Uterus (tissue), 4 donors: ENCODE data around the gene IQGAP2. TPM values are rescaled to one million over a fixed set of nuclear protein-coding genes. Genes with fewer than 3 reads are reported as not detected.

Experiments used
- DNase-seq, 2 donors: peaks; one replicate each; pipeline ENCODE4 v3.0.0-alpha.2; 2019 to 2020
- H3K27ac ChIP-seq, 2 donors: fragments of 200-600 bp; sonication (generic); 1 replicate in 1 of 2; 2 replicates in 1 of 2; pipeline ENCODE4 v1.5.1; 2016 to 2018
- H3K27me3 ChIP-seq, 2 donors: fragments of 200-600 bp; sonication (generic); one replicate each; pipeline ENCODE4 v1.5.1; 2018 to 2019; ENCODE audit warnings: control low read depth in 1 of 2
- H3K36me3 ChIP-seq, 2 donors: fragments of 200-600 bp; sonication (generic); one replicate each; pipeline ENCODE4 v1.5.1; 2019; ENCODE audit warnings: control low read depth in 1 of 2
- H3K4me1 ChIP-seq, 2 donors: fragments of 200-600 bp; sonication (generic); one replicate each; pipeline ENCODE4 v1.5.1; 2018 to 2019; ENCODE audit warnings: control low read depth in 1 of 2
- H3K4me3 ChIP-seq, 2 donors: fragments of 200-600 bp; sonication (generic); 1 replicate in 1 of 2; 2 replicates in 1 of 2; pipeline ENCODE4 v1.5.1; 2018 to 2019; ENCODE audit warnings: mild to moderate bottlenecking in 1 of 2
- H3K9me3 ChIP-seq, 2 donors: fragments of 200-600 bp; sonication (generic); one replicate each; pipeline ENCODE4 v1.5.1; 2019; ENCODE audit warnings: control low read depth in 1 of 2
- CTCF ChIP-seq, 4 experiments: fragments of 200-600 bp in 2 of 4; fragments of 450-650 bp in 2 of 4; sonication (generic) in 2 of 4; IDR thresholded peaks; one replicate each; pipeline ENCODE4 v1.5.1; 2016 to 2019; ENCODE audit warnings: antibody characterized with exemption in 4 of 4, mild to moderate bottlenecking in 2 of 4, moderate library complexity in 1 of 4
- POLR2A ChIP-seq, 2 donors: fragments of 450-650 bp; IDR thresholded peaks; one replicate each; pipeline ENCODE4 v1.6.1; 2016; ENCODE audit warnings: antibody characterized with exemption in 2 of 2, mild to moderate bottlenecking in 1 of 2, moderate library complexity in 1 of 2
- intact Hi-C: fragments of 100-400 bp; cut with DNase I; formaldehyde crosslinking; loops from one replicate; pipeline ENCODE4 v1.15.1; 2023; ENCODE audit warnings: low total_unique reads
- total RNA-seq, 4 donors: library from RNA; depleted of rRNA in 3 of 4; stranded (reverse); fragments of >200 nt in 3 of 4; gene quantifications; one replicate each; pipeline versions ENCODE4 v1.1.0 to v1.2.4, GENCODE V29; 2014 to 2023
- donor health status: DM: yes; HTN: yes; CAD: no.

The IQGAP2 gene
- total RNA-seq, 4 donors from 2014 or later: 7.1 to 49.2 (median 9.4) TPM

GRCh38 chr5:76528547-76529331 lies 125.7 kb downstream of the IQGAP2 start:
- H3K27ac ChIP-seq: no peak overlapping the region
- intact Hi-C loops: no loop called here
- no peak for TF ChIP-seq POLR2A (IDR thresholded peaks at IDR 0.05)
- TF ChIP-seq CTCF (IDR thresholded peaks at IDR 0.05): no peak
- no peak overlapping the region for H3K4me3 ChIP-seq
- H3K9me3 ChIP-seq: no peaks in the 10 kb centered on the region
- no peaks in the 10 kb centered on the region for H3K36me3 ChIP-seq
- DNase-seq: no peak
- H3K27me3 ChIP-seq: no peaks in the 10 kb centered on the region
- no peaks in the 10 kb centered on the region for H3K4me1 ChIP-seq

- Histone ChIP-seq H3K36me3 (no peaks in the 10 kb centered on the region), H3K27me3 (no peaks in the 10 kb centered on the region), H3K27ac (no peak overlapping the region), H3K9me3 (no peaks in the 10 kb centered on the region), H3K4me1 (no peaks in the 10 kb centered on the region), H3K4me3 (no peak overlapping the region)
- TF ChIP-seq POLR2A (IDR thresholded peaks at IDR 0.05): no peak
- TF ChIP-seq CTCF (IDR thresholded peaks at IDR 0.05): no peak
- DNase-seq: no peak
- intact Hi-C loops: no loop called here
Observed at GRCh38 chr5:76529464-76530344, 126.6 kb downstream of the IQGAP2 start.

- Histone ChIP-seq H3K9me3 (no peaks in the 10 kb centered on the region), H3K36me3 (no peaks in the 10 kb centered on the region), H3K4me1 (no peaks in the 10 kb centered on the region)
Observed at GRCh38 chr5:76532052-76532451, 129.0 kb downstream of the IQGAP2 start.

GRCh38 chr5:76532973-76533372 lies 129.9 kb downstream of the IQGAP2 start:
- DNase-seq: no peak
- intact Hi-C loops: no loop called here
- Histone ChIP-seq H3K27ac (no peak overlapping the region), H3K4me1 (no peaks in the 10 kb centered on the region), H3K4me3 (no peak overlapping the region), H3K27me3 (no peaks in the 10 kb centered on the region), H3K36me3 (no peaks in the 10 kb centered on the region), H3K9me3 (no peaks in the 10 kb centered on the region)
- TF ChIP-seq POLR2A (IDR thresholded peaks at IDR 0.05) (no peak), CTCF (IDR thresholded peaks at IDR 0.05) (no peak)

More at GRCh38 chr5:76532052-76532451, 129.0 kb downstream of the IQGAP2 start:
- H3K4me3 ChIP-seq: no peak overlapping the region
- TF ChIP-seq POLR2A (IDR thresholded peaks at IDR 0.05): no peak
- no peak for TF ChIP-seq CTCF (IDR thresholded peaks at IDR 0.05)
- no peak overlapping the region for H3K27ac ChIP-seq
- DNase-seq: no peak
- intact Hi-C loops: no loop called here
- H3K27me3 ChIP-seq: no peaks in the 10 kb centered on the region

GRCh38 chr5:76535577-76535976 lies 132.5 kb downstream of the IQGAP2 start:
- H3K4me1 ChIP-seq: no peaks in the 10 kb centered on the region
- DNase-seq: no peak
- H3K9me3 ChIP-seq: no peaks in the 10 kb centered on the region
- H3K27me3 ChIP-seq: no peaks in the 10 kb centered on the region
- H3K27ac ChIP-seq: no peak overlapping the region
- no peaks in the 10 kb centered on the region for H3K36me3 ChIP-seq
- intact Hi-C loops: no loop called here
- no peak overlapping the region for H3K4me3 ChIP-seq
- TF ChIP-seq CTCF (IDR thresholded peaks at IDR 0.05): no peak
- TF ChIP-seq POLR2A (IDR thresholded peaks at IDR 0.05): no peak
